Measurements from ENCODE around the gene TSKU. TPM values are rescaled to one million over a fixed set of nuclear protein-coding genes. Genes with fewer than 3 reads are reported as not detected.
A peak's percentile ranks its signal among the peaks of the same experiment; 100 is the strongest.

TSKU gene
- total RNA-seq, 1 donor from 2014 or later, result 16.3 TPM

DNA sequence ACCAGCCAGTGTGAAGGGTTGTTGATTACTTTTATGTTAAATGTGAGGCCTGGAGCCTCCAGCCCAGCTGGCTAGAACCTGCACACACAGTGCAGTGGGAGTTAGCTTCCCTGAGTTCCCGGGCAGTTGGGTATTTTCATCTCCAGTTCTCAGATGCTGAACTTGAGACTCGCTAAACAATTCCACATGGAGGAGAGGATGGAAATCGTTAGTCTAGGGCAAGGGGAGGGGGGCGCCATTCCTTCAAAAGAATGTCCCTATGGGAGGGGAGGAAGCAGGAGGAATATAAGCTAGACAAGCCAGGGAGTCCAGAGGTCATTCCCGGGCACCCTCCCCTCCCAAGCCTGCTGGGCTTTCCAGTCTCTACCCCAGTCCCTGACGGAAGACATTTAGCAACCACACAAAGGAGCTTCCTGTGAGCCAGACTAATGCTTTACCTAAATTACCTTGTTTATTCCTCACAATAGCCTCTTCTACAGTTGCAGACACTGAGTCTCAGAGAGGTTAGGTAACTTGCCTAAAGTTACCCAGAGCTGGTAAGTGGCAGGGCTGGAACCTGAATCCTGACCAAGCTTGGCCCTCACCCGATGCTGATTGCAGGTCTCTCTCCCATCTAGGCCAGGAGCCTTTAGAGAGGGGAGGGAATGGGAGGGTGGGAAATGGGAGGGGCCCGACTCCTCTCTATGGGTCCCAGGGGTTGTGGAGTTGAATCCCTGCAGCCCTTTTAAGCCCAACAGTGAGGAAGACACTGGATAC, 1.9 kb upstream of the TSKU start:
- peaks cover 43% of the 10 kb centered on the region for H3K4me1 ChIP-seq
- intact Hi-C loops (cut with DNase I), result no loop called here
- peaks cover 8% of the 10 kb centered on the region for H3K9me3 ChIP-seq
- H3K27ac ChIP-seq, result no peak overlapping the region
- no peak overlapping the region for H3K4me3 ChIP-seq
- no peaks in the 10 kb centered on the region for H3K36me3 ChIP-seq
- TF ChIP-seq CTCF (IDR thresholded peaks at IDR 0.05), result no peak
- H3K27me3 ChIP-seq (ENCODE audit: low read depth), result peaks cover 8% of the 10 kb centered on the region
- DNase-seq (no peak), ATAC-seq (no peak)

GRCh38 chr11:76781807-76782530, 1.2 kb upstream of the TSKU start:
- no peak for DNase-seq
- H3K36me3 ChIP-seq, result no peaks in the 10 kb centered on the region
- H3K4me1 ChIP-seq, result peaks cover 46% of the 10 kb centered on the region

DNA sequence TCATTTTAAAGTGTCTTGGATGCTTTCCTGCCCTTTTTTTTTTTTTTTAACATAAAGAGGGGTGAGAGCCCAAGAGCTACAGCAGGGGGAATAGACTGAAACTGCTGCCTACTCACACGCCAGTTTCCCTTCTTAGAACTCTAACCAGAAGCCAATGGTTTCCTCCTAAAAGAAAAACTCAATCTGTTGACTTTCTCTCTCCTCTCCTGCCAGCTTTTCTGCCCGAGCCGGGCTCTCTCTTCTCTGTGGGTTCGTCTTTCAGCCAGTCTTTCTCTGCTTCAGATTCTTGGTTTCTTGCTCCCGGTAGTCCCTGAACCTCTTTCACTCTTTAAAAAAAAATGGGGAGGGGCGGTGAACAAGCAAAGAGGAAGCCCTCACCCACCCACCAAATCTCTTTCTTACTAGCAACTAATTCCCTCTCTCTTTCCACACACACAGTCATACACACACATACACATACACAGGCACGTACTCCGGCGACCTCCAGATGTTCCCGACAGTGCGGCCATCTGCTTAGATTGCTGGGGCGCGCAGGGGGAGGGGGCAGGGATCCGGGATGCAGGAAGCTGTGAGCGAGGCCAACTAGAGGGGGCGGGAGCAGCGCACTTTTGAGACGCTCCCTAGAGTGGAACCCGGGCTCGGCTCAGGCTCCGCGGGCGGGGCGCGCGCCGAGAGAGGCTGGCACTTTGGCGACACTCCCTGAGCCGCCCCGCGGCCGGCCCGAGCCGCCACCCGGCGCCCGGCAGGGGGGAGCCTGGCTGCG, 444 bp upstream of the TSKU start:
- TF ChIP-seq CTCF (IDR thresholded peaks at IDR 0.05), result no peak

More at GRCh38 chr11:76781807-76782530, 1.2 kb upstream of the TSKU start:
- Histone ChIP-seq H3K4me3 (peak overlapping the region; percentile 87), H3K27me3 (ENCODE audit: low read depth) (peaks cover 8% of the 10 kb centered on the region), H3K9me3 (peaks cover under 1% of the 10 kb centered on the region), H3K27ac (peak overlapping the region; percentile 87)
- TF ChIP-seq CTCF (IDR thresholded peaks at IDR 0.05), result no peak
- intact Hi-C loops (cut with DNase I), result no loop called here
- no peak for ATAC-seq

DNA sequence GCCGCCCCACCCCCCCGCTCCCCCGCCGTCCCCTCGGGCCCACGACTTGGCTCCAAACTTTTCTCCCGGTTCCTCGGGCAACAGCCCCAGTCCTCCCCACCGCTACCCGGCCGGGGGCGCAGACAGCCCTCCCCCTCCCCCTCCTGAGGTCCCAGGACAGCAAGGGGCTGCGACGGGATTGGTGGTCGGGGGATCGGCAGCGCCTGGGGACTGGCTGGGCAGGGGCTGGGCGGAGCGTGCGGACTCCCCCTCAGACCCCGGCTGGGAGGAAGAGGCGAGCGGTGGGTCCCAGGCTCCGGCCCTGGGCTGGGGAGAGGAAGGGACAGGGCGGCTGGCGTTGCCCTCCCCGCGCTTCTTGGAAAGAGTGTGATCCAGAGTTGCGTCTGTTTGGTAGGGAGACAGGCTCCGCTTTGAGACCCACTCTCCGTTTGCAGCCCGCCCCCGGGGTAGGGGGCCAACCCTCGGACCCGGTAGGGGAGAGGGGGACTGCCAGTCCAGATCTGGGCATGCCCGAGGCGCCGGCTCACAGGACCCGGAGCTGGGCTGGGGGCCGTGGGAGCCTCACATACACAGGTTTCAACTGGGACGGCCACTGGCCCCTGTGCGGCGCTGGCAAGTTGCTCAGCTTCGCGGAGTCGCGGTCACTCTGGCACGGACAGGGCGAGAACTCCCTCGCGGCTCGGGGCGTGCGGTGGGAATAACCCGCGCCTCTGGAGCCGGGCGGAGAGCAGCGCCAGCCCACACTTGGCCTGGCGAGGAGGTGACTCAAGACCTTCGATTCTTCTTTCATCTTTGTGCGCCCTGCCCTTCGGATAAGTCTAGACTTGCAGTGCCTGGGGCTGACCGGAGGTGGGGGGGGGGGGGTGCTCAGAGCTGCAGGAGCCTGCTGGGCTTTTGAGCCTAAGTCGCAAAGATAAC, 999 bp downstream of the TSKU start:
- intact Hi-C loops (cut with DNase I), result no loop called here
- DNase-seq (no peak), ATAC-seq (peak; percentile 43 to 62)
- peaks cover 60% of the 10 kb centered on the region for H3K4me1 ChIP-seq
- H3K36me3 ChIP-seq, result no peaks in the 10 kb centered on the region
- H3K4me3 ChIP-seq, result peak overlapping the region; percentile 87
- H3K9me3 ChIP-seq, result no peaks in the 10 kb centered on the region
- peak overlapping the region; percentile 87 for H3K27ac ChIP-seq
- no peak for TF ChIP-seq CTCF (IDR thresholded peaks at IDR 0.05)
- H3K27me3 ChIP-seq (ENCODE audit: low read depth), result peaks cover 8% of the 10 kb centered on the region

More for the DNA sequence above, 444 bp upstream of the TSKU start:
- H3K9me3 ChIP-seq, result no peaks in the 10 kb centered on the region
- intact Hi-C loops (cut with DNase I), result no loop called here
- ATAC-seq (peak; percentile 85 to 89), DNase-seq (peak; percentile 85)
- H3K4me1 ChIP-seq, result peaks cover 48% of the 10 kb centered on the region
- H3K36me3 ChIP-seq, result no peaks in the 10 kb centered on the region
- H3K27me3 ChIP-seq (ENCODE audit: low read depth), result peaks cover 8% of the 10 kb centered on the region
- peak overlapping the region; percentile 87 for H3K27ac ChIP-seq
- H3K4me3 ChIP-seq, result peak overlapping the region; percentile 87
